GM20431 (cell line): ENCODE data around the gene CHRNA5.

ENCODE experiments used
- in situ Hi-C: fragments of 300-500 bp; cut with MseI, MboI; formaldehyde crosslinking; loops from one replicate; pipeline ENCODE4 v1.15.0; 2020; ENCODE audit warnings: low sequenced_read_pairs; ENCODE audit not compliant: unreplicated experiment

CHRNA5 gene

GRCh38 chr15:78635346-78635745 lies 70.0 kb downstream of the CHRNA5 start:
- in situ Hi-C loops: loop anchor here (10.0 kb wide), 1 partner anchor 69 kb away; no protein-coding TSS in a partner anchor

- in situ Hi-C loops: loop anchor here (10.0 kb wide), 1 partner anchor 68 kb away; no protein-coding TSS in a partner anchor
These were observed 71.1 kb downstream of the CHRNA5 start for GRCh38 chr15:78636378-78636859.

GRCh38 chr15:78637776-78638435 lies 72.6 kb downstream of the CHRNA5 start:
- in situ Hi-C loops: loop anchor here (10.0 kb wide), 1 partner anchor 67 kb away; no protein-coding TSS in a partner anchor

GRCh38 chr15:78638658-78639314 lies 73.5 kb downstream of the CHRNA5 start:
- in situ Hi-C loops: loop anchor here (10.0 kb wide), 1 partner anchor 66 kb away; no protein-coding TSS in a partner anchor

- in situ Hi-C loops: no loop called here
These were observed 75.3 kb downstream of the CHRNA5 start for GRCh38 chr15:78640527-78641101.

- in situ Hi-C loops: no loop called here
These were observed 75.9 kb downstream of the CHRNA5 start, which contains the start of gene CHRNB4 for GRCh38 chr15:78641102-78641748. Gene CHRNB4 (minus strand): TSS chr15:78641210. CDS start chr15:78641133, 77 bp downstream.

GRCh38 chr15:78641749-78642275 lies 76.5 kb downstream of the CHRNA5 start:
- in situ Hi-C loops: no loop called here

- in situ Hi-C loops: no loop called here
These were observed 77.0 kb downstream of the CHRNA5 start for GRCh38 chr15:78642331-78642730.
